HUES6 (cell line): ENCODE results near the gene HEXD.

Experiments
- H3K27ac ChIP-seq: 2 replicates; pipeline ENCODE4 v1.7.0; 2013; ENCODE audit warnings: low read depth, mild to moderate bottlenecking, low read length, inconsistent platforms
- H3K27me3 ChIP-seq: 2 replicates; pipeline ENCODE4 v1.6.1; 2013; ENCODE audit warnings: low read length; ENCODE audit not compliant: control insufficient read depth, insufficient read depth
- H3K36me3 ChIP-seq: 2 replicates; pipeline ENCODE4 v1.6.1; 2013; ENCODE audit warnings: low read length; ENCODE audit not compliant: control insufficient read depth, insufficient read depth
- H3K4me1 ChIP-seq: 2 replicates; pipeline ENCODE4 v1.6.1; 2013; ENCODE audit warnings: low read length; ENCODE audit not compliant: control insufficient read depth, insufficient read depth
- H3K4me3 ChIP-seq: 2 replicates; pipeline ENCODE4 v1.5.1; 2013; ENCODE audit warnings: low read depth, low read length
- H3K9ac ChIP-seq: one replicate; pipeline ENCODE4 v1.6.1; 2013; ENCODE audit warnings: mild to moderate bottlenecking, low read length
- H3K9me3 ChIP-seq: 2 replicates; pipeline ENCODE4 v1.6.1; 2013; ENCODE audit warnings: low read depth, low read length; ENCODE audit not compliant: control insufficient read depth, insufficient read depth

The HEXD gene

GRCh38 chr17:82399601-82400101 lies 18.5 kb upstream of the HEXD start:
- no peak overlapping the region for H3K4me3 ChIP-seq
- H3K9me3 ChIP-seq = no peaks in the 10 kb centered on the region
- H3K9ac ChIP-seq = no peak overlapping the region
- peaks cover 15% of the 10 kb centered on the region for H3K36me3 ChIP-seq
- H3K27me3 ChIP-seq = no peaks in the 10 kb centered on the region
- no peak overlapping the region for H3K27ac ChIP-seq
- peaks cover 6% of the 10 kb centered on the region; the same call in 1 of the 2 replicates for H3K4me1 ChIP-seq

- Histone ChIP-seq H3K36me3 (peaks cover 15% of the 10 kb centered on the region), H3K4me3 (no peak overlapping the region), H3K27ac (no peak overlapping the region), H3K9me3 (no peaks in the 10 kb centered on the region), H3K27me3 (no peaks in the 10 kb centered on the region), H3K4me1 (peaks cover 6% of the 10 kb centered on the region; the same call in 1 of the 2 replicates), H3K9ac (no peak overlapping the region)
These were observed 17.9 kb upstream of the HEXD start for GRCh38 chr17:82400206-82400605.

DNA sequence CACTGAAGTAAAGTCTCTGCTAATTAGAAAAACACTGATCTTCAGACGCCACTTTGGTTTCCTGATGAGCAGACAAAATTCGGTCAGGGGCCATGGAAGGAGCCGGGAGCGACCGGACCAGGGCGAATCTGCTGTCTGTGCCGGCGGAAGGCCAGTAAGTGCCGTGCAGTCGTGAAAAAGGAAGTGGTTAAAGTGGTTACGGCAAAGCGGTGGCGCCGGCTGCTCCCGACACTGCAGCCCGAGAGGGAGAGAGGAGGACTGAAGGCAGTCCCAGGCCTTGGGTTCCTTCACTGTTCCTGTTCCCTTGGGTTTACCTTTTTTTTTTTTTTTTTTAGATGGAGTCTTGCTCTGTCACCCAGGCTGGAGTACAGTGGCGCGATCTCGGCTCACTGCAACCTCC lies 17.3 kb upstream of the HEXD start:
- Histone ChIP-seq H3K9me3 (no peaks in the 10 kb centered on the region), H3K4me1 (peaks cover 6% of the 10 kb centered on the region; the same call in 1 of the 2 replicates), H3K27ac (no peak overlapping the region), H3K27me3 (no peaks in the 10 kb centered on the region), H3K9ac (no peak overlapping the region), H3K36me3 (peaks cover 15% of the 10 kb centered on the region), H3K4me3 (no peak overlapping the region)

DNA sequence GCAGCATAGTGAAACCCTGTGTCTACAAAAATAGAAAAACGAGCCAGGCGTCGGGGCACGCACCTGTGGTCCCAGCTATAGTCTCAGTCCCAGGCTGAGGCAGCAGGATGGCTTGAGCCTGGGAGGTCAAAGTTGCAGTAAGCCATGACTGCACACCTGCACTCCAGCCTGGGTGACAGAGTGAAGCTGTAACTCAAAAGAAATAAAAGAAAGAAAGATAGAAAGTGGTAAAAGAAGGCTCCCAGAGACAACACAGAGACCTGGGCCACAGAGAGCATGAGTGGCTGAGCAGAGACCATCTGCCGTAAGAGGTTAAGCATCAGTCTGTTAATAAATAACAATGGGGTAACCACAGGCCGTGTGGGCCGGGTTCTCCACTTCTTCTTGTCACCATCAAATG lies 15.3 kb upstream of the HEXD start:
- no peak overlapping the region for H3K27ac ChIP-seq
- no peaks in the 10 kb centered on the region for H3K9me3 ChIP-seq
- no peak overlapping the region for H3K4me3 ChIP-seq
- H3K9ac ChIP-seq = no peak overlapping the region
- no peaks in the 10 kb centered on the region for H3K27me3 ChIP-seq
- H3K4me1 ChIP-seq = peaks cover 6% of the 10 kb centered on the region; the same call in 1 of the 2 replicates
- H3K36me3 ChIP-seq = peaks cover 15% of the 10 kb centered on the region

GRCh38 chr17:82403662-82404660 lies 14.2 kb upstream of the HEXD start:
- no peak overlapping the region for H3K9ac ChIP-seq
- H3K4me3 ChIP-seq = no peak overlapping the region
- no peak overlapping the region for H3K27ac ChIP-seq
- H3K36me3 ChIP-seq = peaks cover 15% of the 10 kb centered on the region
- H3K4me1 ChIP-seq = peaks cover 6% of the 10 kb centered on the region; the same call in 1 of the 2 replicates
- H3K9me3 ChIP-seq = no peaks in the 10 kb centered on the region
- no peaks in the 10 kb centered on the region for H3K27me3 ChIP-seq

- no peaks in the 10 kb centered on the region for H3K27me3 ChIP-seq
- no peak overlapping the region for H3K9ac ChIP-seq
- peaks cover 15% of the 10 kb centered on the region for H3K36me3 ChIP-seq
- no peak overlapping the region for H3K27ac ChIP-seq
- no peak overlapping the region for H3K4me3 ChIP-seq
- peaks cover under 1% of the 10 kb centered on the region; the same call in 1 of the 2 replicates for H3K4me1 ChIP-seq
- H3K9me3 ChIP-seq = no peaks in the 10 kb centered on the region
These were observed 13.1 kb upstream of the HEXD start for GRCh38 chr17:82405051-82405450.

- peaks cover 15% of the 10 kb centered on the region for H3K36me3 ChIP-seq
- H3K27ac ChIP-seq = no peak overlapping the region
- H3K27me3 ChIP-seq = no peaks in the 10 kb centered on the region
- H3K4me3 ChIP-seq = no peak overlapping the region
- no peaks in the 10 kb centered on the region for H3K9me3 ChIP-seq
- H3K4me1 ChIP-seq = no peaks in the 10 kb centered on the region
- H3K9ac ChIP-seq = no peak overlapping the region
These were observed 11.9 kb upstream of the HEXD start for GRCh38 chr17:82406131-82406671.

DNA sequence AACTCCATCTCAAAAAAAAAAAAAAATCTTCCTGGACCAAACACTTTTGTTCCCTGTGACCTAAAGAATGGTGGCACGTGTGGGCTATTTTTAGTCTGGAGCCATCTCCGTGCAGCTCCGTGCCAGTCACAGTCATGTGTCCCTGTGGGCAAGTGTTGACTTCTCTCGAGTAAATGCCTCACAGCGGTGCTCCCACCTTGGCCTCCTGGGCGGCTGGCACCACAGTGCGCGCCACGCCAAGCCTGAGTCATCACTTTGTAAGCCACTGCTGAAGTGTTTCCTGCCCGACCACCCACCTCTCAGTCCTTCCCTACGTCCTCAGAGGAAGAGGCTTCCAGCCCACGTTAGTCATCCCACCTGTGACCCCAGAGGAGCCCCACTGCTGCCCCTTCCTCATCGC lies 10.9 kb upstream of the HEXD start:
- Histone ChIP-seq H3K9me3 (no peaks in the 10 kb centered on the region), H3K36me3 (peaks cover 15% of the 10 kb centered on the region), H3K4me1 (no peaks in the 10 kb centered on the region), H3K4me3 (no peak overlapping the region), H3K27ac (no peak overlapping the region), H3K27me3 (no peaks in the 10 kb centered on the region), H3K9ac (no peak overlapping the region)

DNA sequence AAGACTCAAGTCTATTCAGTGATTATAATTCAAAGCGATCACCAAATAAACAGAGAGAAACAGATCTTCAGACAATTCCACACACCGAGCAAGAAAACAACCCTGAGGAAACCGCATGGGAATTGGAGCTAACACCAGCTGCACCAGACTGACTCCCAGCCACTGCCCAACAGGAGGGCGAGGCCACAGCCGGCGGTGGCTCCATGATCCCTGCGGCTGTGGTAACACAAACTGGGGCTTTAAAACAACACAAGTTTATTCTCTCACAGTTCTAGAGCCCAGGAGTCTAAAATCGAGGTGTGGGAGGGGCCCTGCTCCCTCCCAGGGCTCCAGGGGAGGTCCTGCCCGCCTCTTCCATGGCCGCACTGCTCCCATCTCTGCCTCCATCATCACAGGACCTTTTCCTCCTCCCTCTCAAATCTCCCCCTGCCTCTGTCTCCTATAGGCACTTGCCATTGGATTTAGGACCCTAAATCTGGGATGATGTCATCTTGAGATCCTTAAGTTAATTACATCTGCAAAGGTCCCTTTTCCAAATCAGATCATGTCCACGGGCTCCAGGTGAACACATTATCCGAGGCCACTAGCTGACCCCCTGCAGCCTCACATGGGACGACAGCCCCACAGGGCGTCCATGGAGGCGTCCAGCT lies 9.7 kb upstream of the HEXD start:
- Histone ChIP-seq H3K4me3 (no peak overlapping the region), H3K4me1 (no peaks in the 10 kb centered on the region), H3K9me3 (no peaks in the 10 kb centered on the region), H3K9ac (no peak overlapping the region), H3K36me3 (peaks cover 8% of the 10 kb centered on the region), H3K27ac (no peak overlapping the region), H3K27me3 (no peaks in the 10 kb centered on the region)

DNA sequence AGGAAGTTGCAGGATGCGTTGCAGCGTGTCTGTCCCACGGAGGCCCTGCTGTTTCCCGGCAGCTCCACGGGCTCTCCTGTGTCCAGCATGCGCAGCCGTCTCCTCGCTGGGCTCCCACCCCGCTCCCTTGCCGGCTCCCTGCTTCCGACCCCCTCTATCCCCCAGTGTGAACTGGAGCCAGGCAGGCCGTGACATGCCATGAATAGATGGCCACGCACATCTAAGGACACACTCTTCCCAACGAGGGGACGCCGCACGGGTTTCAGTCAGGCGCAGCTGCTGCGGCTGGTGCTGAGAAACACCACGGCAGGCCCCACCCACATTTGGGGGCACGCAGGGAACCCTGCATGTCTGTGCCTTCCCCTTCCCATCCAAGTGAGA lies 9.2 kb upstream of the HEXD start:
- Histone ChIP-seq H3K4me3 (no peak overlapping the region), H3K9ac (no peak overlapping the region), H3K9me3 (no peaks in the 10 kb centered on the region), H3K27ac (no peak overlapping the region), H3K36me3 (peaks cover 2% of the 10 kb centered on the region; the same call in 1 of the 2 replicates), H3K4me1 (no peaks in the 10 kb centered on the region), H3K27me3 (no peaks in the 10 kb centered on the region)
